ENCODE results near the gene HOXC5.

- TF ChIP-seq CTCF (IDR thresholded peaks at IDR 0.05), result no peak
- TF ChIP-seq EZH2 (IDR thresholded peaks at IDR 0.05; ENCODE audit: borderline replicate concordance, insufficient read depth, low read depth, low read length, poor library complexity, severe bottlenecking), result no peak
Measured at GRCh38 chr12:54046809-54047159, 13.9 kb downstream of the HOXC5 start.
